SK-N-MC (cell line): ENCODE measurements around the gene VAMP2.

ENCODE experiments used
- EZH2 ChIP-seq: fragments of 200-600 bp; sonication (generic); IDR thresholded peaks from one replicate; pipeline ENCODE4 v1.6.1; 2017; ENCODE audit warnings: antibody characterized with exemption
- POLR2AphosphoS5 ChIP-seq: IDR thresholded peaks from 2 replicates; pipeline ENCODE4 v1.6.1; 2012; ENCODE audit warnings: mild to moderate bottlenecking, low read depth, low read length, borderline replicate concordance

- TF ChIP-seq POLR2AphosphoS5: peak; percentile 54; the same call in 1 of the 2 replicates
- TF ChIP-seq EZH2: no peak
Observed at GRCh38 chr17:8125154-8125946, 37.4 kb downstream of the VAMP2 start.
